PC-9 (cell line): Measurements from ENCODE around the gene KRABD2.

Source experiments
- CTCF ChIP-seq: fragments of 200-600 bp; sonication (generic); conservative IDR thresholded peaks from 2 replicates; pipeline ENCODE4 v1.6.1; 2017; ENCODE audit warnings: mixed run types, antibody characterized with exemption, mild to moderate bottlenecking, moderate library complexity
- EZH2 ChIP-seq: fragments of 200-600 bp; sonication (generic); IDR thresholded peaks from 2 replicates; pipeline ENCODE4 v1.8.0; 2017; ENCODE audit warnings: antibody characterized with exemption, low read depth

GRCh38 chr17:8333281-8333680, 43.2 kb downstream of the KRABD2 start:
- TF ChIP-seq CTCF = no peak
- no peak for TF ChIP-seq EZH2
